DMS 273 (cell line): ENCODE results near the gene IGSF1.
A peak's percentile ranks its signal among the peaks of the same experiment; 100 is the strongest.
"Not testable (repeated sequence)": the region's sequence is repeated elsewhere in the genome, so short reads cannot be mapped to it uniquely, and the experiment has no call there.

Source experiments
- DNase-seq: peaks from one replicate; lab custom pipeline; 2025; ENCODE audit not compliant: unreplicated experiment; lab: John Stamatoyannopoulos, UW

Gene IGSF1

GRCh38 chrX:131271274-131271673 is 17.8 kb downstream of the IGSF1 start:
- no peak for DNase-seq

DNA sequence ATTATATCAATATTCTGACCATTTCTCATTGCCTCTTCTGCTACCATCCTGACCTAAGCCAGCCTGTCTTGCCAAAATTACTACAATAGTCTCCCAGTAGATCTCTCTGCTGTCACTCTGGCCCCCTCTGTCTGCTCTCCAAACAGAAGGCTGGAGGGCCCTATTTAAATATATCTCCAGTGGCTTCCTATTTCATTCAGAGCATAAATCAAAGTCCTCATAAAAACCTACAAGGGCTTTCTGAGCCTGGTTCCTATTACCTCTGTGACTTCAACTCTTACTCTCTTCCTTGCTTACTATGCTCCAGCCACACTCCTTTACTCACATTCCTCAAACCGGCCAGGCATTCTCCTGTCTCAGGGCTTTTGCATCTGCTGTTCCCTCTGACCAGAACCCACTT is 19.0 kb downstream of the IGSF1 start:
- DNase-seq: no peak

GRCh38 chrX:131264665-131265064 is 24.4 kb downstream of the IGSF1 start:
- no peak for DNase-seq

GRCh38 chrX:131264053-131264452 is 25.1 kb downstream of the IGSF1 start:
- DNase-seq: no peak

DNA sequence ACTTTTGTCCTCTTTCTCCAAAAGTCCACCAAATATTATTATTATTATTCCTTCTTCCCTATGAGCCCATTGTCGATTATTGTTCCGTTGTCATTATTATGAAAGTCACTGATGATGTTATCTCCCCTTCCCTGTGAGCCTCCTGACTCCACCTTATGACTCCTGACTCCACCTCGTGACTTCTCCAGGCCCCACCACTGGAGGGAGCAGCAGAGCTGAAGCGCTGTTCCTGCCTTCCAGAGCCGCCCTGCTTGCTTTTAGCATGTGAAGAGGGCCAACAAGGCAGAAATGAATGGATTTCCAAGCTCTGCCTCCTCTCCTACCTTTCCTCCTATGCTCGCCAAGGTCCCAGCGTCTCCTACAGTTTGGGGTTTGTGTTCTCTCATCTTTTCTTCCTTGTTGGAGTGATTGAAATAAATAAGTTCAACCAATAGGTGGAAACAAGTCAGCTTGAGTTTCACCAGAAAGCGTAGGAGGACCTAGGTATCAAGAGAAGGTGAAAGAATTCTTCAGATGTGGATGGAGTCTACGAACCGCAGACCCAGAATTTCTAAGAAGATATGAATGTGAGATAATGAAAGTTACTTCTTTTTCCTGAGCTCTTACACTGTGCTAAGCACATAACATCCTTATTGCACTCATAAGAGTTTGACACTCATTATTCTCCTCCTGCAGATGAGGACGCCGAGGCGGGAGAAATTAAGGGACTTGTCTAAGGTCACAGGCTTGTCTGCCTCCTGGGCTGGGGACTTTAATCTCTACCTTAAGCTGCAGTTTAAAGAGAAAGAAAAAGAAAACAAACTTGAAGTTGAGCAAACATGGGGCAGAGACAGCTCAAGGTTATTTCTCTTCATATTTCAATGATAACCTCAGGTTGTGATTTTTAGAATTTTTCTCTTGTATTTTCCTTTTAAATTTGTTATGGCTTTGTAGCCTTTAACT is 26.1 kb downstream of the IGSF1 start:
- DNase-seq: peak; percentile 26

GRCh38 chrX:131262200-131262599 is 26.9 kb downstream of the IGSF1 start:
- DNase-seq: no peak

- DNase-seq: no peak
Measured at GRCh38 chrX:131257367-131257766, 31.7 kb downstream of the IGSF1 start.

GRCh38 chrX:131250984-131251738 is 37.9 kb downstream of the IGSF1 start:
- not testable (repeated sequence) for DNase-seq

- DNase-seq: no peak
Measured at GRCh38 chrX:131239057-131239456, 50.0 kb downstream of the IGSF1 start.

GRCh38 chrX:131237363-131237762 is 51.7 kb downstream of the IGSF1 start:
- DNase-seq: no peak

DNA sequence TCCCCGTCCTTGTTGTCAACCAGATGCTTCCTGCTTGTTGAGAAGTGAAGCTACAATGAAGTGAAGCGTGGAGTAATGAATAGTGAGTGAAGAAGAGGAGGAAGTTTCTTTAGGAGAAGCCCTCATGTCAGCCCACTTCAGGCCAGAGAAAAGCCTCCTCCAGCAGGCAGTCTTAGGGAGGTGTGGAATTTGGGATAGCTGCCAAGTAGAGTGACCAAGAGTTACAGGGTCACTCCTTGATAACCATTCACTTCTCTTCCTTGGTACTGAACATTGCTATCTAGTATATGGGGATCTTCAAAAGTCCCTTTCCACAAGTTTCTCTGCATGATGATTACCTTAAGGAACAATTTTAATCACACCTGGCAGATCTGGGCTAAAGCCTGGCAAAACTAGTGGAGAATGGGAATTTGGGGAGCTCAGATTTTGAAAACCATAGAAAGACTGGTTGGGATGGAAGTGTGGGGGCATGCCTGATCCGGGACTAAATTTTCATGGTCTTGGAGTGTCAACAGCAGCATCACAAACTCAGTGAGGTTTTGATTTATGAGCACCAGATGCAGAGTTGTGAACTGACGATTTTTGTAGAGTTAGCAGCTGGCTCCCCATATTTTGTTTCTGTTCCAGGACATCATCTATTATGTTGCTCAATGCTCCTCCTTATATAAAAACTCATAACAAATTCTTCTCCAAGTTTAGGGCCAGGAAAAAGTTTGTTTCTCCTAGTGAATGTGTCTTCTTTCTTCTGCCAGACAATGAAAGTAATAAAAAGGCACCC is 53.1 kb downstream of the IGSF1 start:
- no peak for DNase-seq

DNA sequence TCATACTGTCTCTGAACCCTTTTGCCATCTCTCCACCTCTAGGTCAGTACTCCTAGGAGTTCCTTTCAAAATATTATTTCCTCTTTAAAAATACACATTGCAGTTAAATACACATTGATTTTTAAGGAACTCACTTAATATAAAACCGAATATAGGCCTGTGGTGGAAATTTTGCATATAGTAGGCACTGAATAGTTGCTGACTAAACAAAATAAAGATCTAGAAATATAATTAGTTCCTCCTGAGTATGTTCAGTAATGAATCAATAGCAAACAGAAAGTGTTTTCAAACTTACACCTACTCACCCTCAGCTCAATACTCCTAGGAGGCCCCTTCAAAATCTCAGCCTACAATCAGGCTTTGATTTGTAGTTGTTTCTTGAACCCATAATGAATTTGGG is 61.5 kb downstream of the IGSF1 start:
- DNase-seq: no peak

- DNase-seq: no peak
Measured at GRCh38 chrX:131226591-131226990, 62.5 kb downstream of the IGSF1 start.

- no peak for DNase-seq
Measured at GRCh38 chrX:131225078-131225477, 64.0 kb downstream of the IGSF1 start.
